HG03342 (cell line): ENCODE measurements around the gene PITPNC1.
"Not testable (repeated sequence)": the region's sequence is repeated elsewhere in the genome, so short reads cannot be mapped to it uniquely, and the experiment has no call there.

Experiments used
- ATAC-seq: cut with Tn5 transposase; IDR thresholded peaks from one replicate; pipeline ENCODE4 v1.9.1; 2021; ENCODE audit warnings: mild to moderate bottlenecking, moderate library complexity; ENCODE audit not compliant: unreplicated experiment

PITPNC1 gene

DNA sequence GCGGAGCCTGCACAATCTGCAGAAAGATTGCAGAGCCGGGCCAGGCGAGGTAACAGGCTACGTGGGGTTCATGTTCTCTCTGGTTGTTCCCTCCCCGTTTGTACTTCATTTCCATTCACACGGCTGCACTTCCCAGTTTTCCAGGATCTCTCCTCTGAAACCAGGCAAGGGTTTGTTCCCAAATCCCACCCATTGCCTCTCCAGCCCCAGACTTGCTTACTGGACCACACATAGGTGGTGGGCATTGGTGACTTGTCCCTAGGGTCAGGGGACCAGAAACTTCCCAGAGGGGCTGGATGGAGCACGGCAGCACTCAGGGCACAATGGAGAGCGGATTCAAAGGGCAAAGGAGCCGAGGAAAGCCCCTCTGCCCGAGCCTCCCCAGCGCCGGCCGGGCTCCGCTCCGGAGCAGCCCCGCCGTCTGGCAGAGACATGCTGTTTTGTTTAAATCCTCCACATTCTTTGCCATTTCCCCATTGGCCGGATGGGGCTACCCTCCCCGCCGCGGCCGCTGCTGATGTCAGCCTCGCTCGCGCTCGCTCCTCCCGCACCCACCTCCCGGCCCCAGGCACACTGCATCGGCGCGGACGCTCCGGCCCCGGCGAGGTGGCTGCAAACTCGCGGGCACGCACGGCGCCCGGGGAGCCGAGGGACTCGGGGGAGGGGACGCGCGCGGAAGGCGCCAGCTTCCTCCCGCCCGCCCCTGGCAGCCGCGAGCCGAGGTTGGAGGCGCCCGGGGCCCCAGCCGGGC, at the start of gene PITPNC1:
TSS of gene PITPNC1 (plus strand) at position 545 of the 751 bp plus-strand sequence.
- ATAC-seq, result peak; percentile 73

DNA sequence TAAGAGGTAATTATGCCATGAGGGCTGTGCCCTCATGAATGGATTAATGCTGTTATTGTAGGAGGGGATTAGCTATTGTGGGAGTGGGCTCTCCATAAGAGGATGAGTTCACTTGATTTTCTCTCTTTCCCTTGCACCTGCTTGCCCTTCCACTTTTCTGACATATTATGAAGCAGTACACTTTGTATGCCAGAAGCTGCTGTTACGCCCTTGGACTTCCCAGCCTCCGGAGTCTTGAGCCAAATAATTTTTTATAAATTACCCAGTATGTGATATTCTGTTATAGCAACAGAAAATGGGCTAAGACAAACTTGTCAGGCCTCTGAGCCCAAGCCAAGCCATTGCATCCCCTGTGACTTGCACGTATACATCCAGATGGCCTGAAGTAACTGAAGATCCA, 49.1 kb upstream of the PITPNC1 start:
- no peak for ATAC-seq

GRCh38 chr17:67331381-67332161, 45.5 kb upstream of the PITPNC1 start:
- not testable (repeated sequence) for ATAC-seq

GRCh38 chr17:67332162-67332508, 44.9 kb upstream of the PITPNC1 start:
- ATAC-seq, result not testable (repeated sequence)

GRCh38 chr17:67335245-67335835, 41.7 kb upstream of the PITPNC1 start:
- no peak for ATAC-seq

- no peak for ATAC-seq
Observed at GRCh38 chr17:67336859-67337258, 40.2 kb upstream of the PITPNC1 start.

DNA sequence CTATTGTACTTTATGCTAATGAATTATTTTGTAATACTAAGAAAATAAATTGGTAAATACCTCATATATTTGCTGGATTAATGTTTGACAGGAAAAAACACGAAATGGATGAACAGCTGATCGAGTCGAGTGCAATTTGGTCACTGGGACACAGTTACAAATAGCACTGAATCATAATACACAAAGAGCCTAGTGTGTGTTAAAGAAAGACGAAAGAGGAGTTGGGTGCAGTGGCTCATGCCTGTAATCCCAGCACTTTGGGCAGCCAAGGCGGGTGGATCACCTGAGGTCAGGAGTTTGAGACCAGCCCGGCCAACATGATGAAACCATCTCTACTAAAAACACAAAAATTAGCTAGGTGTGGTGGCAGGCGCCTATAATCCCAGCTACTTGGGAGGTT, 38.7 kb upstream of the PITPNC1 start:
- not testable (repeated sequence) for ATAC-seq

- no peak for ATAC-seq
Observed at GRCh38 chr17:67343237-67343636, 33.8 kb upstream of the PITPNC1 start.

DNA sequence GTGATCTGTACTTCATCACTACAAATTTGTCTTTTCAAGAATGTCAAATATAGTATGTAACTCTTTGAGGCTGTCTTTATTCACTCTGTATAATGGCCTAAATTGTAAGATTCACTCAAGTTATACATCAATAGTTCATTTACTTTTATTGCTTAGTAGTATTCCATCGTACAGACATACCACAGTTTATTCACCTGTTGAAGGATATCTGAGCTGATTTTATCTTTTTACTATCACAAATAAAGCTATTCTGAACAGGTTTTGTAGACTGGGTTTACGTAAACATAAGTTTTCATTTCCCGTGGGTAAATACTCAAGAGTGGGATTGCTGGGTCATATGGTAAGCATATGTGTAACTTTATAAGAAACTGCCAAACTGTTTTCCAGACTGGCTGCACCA, 29.3 kb upstream of the PITPNC1 start:
- ATAC-seq, result no peak

GRCh38 chr17:67349420-67349819, 27.7 kb upstream of the PITPNC1 start:
- ATAC-seq, result no peak

DNA sequence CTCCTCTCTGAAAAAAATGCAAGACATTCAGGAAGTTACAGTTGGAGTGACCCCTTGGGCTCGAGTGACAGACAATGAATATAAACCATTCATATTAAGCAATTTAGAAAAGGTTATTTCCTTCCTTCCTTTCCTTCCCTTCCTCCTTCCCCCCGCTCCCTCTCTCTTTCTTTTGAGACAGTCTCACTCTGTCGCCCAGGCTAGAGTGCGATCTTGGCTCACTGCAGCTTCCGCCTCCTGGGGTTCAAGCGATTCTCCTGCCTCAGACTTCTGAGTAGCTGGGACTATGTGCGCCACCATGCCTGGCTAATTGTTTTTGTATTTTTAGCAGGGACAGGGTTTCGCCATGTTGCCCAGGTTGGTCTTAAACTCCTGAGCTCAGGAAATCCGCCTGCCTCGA, 23.9 kb upstream of the PITPNC1 start:
- ATAC-seq, result no peak

- ATAC-seq, result no peak
Observed at GRCh38 chr17:67353929-67354574, 23.0 kb upstream of the PITPNC1 start.

- no peak for ATAC-seq
Observed at GRCh38 chr17:67358612-67359011, 18.5 kb upstream of the PITPNC1 start.

- no peak for ATAC-seq
Observed at GRCh38 chr17:67359960-67360791, 16.9 kb upstream of the PITPNC1 start.

DNA sequence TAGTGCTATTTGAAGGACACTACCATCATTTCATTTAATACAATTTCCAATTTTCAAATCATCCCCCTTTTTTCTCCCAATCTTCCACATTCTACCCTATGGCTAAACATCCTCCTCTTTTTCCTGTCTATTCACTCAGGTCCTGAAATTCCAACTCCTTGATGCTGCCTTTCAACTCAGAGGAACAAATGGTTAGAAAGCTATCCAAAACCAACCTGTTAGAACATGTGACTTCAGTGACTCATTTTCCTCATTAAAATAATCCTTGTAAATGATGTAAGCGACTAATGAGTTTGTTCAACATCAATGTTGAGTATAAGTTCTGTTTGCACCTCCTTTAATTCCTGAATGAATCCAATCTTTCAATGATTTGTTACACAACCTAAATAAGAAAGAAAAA, 16.2 kb upstream of the PITPNC1 start:
- ATAC-seq, result no peak

DNA sequence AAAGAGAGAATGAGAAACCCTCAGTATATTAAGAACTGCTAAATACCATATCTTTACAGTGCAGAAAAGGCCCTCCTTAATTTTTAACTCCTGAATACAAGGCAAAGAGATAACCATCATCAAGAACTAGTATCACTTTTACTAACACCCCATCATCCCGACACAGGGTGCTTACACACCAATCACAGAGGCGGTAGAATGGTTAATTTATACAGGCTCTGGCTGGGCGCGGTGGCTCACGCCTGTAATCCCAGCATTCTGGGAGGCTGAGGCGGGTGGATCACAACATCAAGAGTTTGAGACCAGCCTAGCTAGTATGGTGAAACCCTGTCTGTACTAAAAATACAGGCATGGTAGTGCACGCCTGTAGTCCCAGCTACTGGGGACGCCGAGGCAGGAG, 14.9 kb upstream of the PITPNC1 start:
- ATAC-seq, result no peak

DNA sequence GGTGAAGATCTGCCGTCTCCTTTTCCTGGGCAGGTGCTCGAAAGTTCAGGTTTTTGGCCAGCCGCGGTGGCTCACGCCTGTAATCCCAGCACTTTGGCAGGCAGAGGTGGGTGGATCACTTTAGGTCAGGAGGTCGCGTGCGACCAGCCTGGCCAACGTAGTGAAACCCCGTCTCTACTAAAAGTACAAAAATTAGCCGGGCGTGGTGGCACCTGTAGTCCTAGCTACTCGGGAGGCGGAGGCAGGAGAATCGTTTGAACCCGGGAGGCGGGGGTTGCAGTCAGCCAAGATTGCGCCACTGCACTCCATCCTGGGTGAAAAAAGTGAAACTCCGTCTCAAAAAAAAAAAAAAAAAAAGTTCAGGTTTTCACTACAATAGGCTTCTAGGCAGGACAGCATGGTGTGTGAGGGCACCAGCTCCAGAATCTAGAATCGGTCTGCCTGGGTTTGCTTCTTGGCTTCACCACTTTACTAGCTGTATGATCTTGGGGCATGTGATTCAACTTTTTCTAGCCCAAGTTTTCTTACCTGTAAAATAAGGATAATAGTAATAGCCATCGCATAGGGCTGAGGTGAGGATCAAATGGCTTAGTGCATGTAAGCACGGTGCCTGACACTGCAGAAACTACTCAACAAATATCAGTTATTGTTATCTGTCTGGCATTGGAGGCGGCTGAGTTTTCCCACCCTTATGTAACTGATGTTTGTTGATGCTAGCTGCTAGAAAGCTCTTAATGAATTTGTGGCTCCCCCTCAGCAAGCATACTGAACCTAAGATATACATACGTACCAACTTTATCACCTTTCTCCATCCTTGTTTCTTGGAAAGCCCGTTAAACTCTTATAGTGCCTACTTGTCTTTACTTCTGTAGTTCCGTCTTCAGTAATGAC, 12.0 kb upstream of the PITPNC1 start:
- ATAC-seq, result no peak

- ATAC-seq, result peak; percentile 25
Observed at GRCh38 chr17:67365738-67366192, 11.3 kb upstream of the PITPNC1 start.
